Measurements from ENCODE around the gene ADAM10. TPM values are rescaled to one million over a fixed set of nuclear protein-coding genes. Genes with fewer than 3 reads are reported as not detected.

The ADAM10 gene
- total and polyA plus RNA-seq, 2 donors (not counting 1 experiment from before 2014, with no cell fraction given) = 18.8 to 138 TPM

DNA sequence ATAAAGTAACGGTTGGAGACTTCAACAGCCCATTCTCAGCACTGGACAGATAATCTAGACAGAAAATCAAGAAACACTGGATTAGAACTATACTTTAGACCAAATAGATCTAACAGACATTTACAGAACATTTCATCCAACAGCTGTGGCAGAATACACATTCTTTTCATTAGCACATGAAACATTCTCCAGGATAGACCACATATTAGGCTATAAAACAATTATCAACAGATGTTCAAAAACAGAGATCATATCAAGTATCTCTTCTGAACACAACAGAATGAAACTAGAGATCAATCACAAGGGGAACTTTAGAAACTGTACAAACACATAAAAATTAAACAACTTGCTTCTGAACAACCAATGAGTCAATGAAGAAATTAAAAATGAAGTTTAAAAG is 133.3 kb downstream of the ADAM10 start:
- ChIA-PET CTCF (no interaction called here), POLR2A (no interaction called here)
- whole genome bisulfite sequencing (ENCODE audit: insufficient coverage) = 100% methylated on average over 1 of the region's 1 CpG
- peaks cover 6 to 26% (median 13%) of the 10 kb centered on the region in 3 donors for H3K9me3 ChIP-seq (ENCODE audit: control extremely low read depth in 1 of 3, control insufficient read depth in 2 of 3, insufficient read depth in 1 of 3, low read length in 2 of 3)
- no peak overlapping the region for H3K27ac ChIP-seq (ENCODE audit: low read length in 2 of 2)
- ATAC-seq (ENCODE audit: low read depth) = no peak
- no peak overlapping the region for H2AFZ ChIP-seq (ENCODE audit: insufficient read depth, low read depth, low read length, poor library complexity, severe bottlenecking)
- H3K79me2 ChIP-seq (ENCODE audit: control insufficient read depth, insufficient read depth, low read length) = peaks cover 39% of the 10 kb centered on the region
- intact Hi-C loops (cut with micrococcal nuclease) = no loop called here
- Mint-ChIP-seq H3K4me3 (no peak overlapping the region), H3K9me3 (ENCODE audit: insufficient read depth) (peaks cover 16% of the 10 kb centered on the region), H3K27ac (no peak overlapping the region), H3K4me1 (peaks cover 2% of the 10 kb centered on the region), H3K27me3 (no peaks in the 10 kb centered on the region)
- no peaks in the 10 kb centered on the region for H3K27me3 ChIP-seq (replicated peaks in 1 of 4; ENCODE audit: control extremely low read depth in 1 of 4, control insufficient read depth in 3 of 4, insufficient read depth in 4 of 4, low read length in 3 of 4)
- TF ChIP-seq, protein P1, sequence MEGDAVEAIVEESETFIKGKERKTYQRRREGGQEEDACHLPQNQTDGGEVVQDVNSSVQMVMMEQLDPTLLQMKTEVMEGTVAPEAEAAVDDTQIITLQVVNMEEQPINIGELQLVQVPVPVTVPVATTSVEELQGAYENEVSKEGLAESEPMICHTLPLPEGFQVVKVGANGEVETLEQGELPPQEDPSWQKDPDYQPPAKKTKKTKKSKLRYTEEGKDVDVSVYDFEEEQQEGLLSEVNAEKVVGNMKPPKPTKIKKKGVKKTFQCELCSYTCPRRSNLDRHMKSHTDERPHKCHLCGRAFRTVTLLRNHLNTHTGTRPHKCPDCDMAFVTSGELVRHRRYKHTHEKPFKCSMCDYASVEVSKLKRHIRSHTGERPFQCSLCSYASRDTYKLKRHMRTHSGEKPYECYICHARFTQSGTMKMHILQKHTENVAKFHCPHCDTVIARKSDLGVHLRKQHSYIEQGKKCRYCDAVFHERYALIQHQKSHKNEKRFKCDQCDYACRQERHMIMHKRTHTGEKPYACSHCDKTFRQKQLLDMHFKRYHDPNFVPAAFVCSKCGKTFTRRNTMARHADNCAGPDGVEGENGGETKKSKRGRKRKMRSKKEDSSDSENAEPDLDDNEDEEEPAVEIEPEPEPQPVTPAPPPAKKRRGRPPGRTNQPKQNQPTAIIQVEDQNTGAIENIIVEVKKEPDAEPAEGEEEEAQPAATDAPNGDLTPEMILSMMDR (IDR thresholded peaks at IDR 0.05) = no peak
- TF ChIP-seq EZH2 (IDR thresholded peaks at IDR 0.05; ENCODE audit: borderline replicate concordance, insufficient read depth, low read depth, low read length, poor library complexity, severe bottlenecking) = no peak
- H3K4me3 ChIP-seq (ENCODE audit: control extremely low read depth in 1 of 5, extremely low read depth in 1 of 5, insufficient read depth in 1 of 5, low read depth in 2 of 5, low read length in 4 of 5) = no peak overlapping the region
- no peak overlapping the region for H3K9ac ChIP-seq (ENCODE audit: low read length)
- H3K36me3 ChIP-seq (replicated peaks in 1 of 2; ENCODE audit: control extremely low read depth in 1 of 2, control insufficient read depth in 1 of 2, extremely low read depth in 1 of 2, insufficient read depth in 2 of 2, low read length in 1 of 2) = peaks cover 23 to 38% of the 10 kb centered on the region in 2 experiments
- peaks cover 4% of the 10 kb centered on the region for H4K20me1 ChIP-seq (ENCODE audit: control insufficient read depth, insufficient read depth, low read length, poor library complexity, severe bottlenecking)
- no peak overlapping the region for H3K4me2 ChIP-seq (replicated peaks; ENCODE audit: low read depth, low read length, poor library complexity, severe bottlenecking)
- DNase-seq = no peak
- H3K4me1 ChIP-seq (ENCODE audit: control insufficient read depth in 2 of 2, insufficient read depth in 2 of 2, low read length in 2 of 2) = no peaks in the 10 kb centered on the region

GRCh38 chr15:58611731-58612676 is 137.5 kb downstream of the ADAM10 start:
- Mint-ChIP-seq H3K27me3 (no peaks in the 10 kb centered on the region), H3K27ac (no peak overlapping the region), H3K9me3 (ENCODE audit: insufficient read depth) (peaks cover 7% of the 10 kb centered on the region), H3K4me3 (no peak overlapping the region), H3K4me1 (peaks cover 6% of the 10 kb centered on the region)
- Histone ChIP-seq H3K27me3 (replicated peaks in 1 of 4; ENCODE audit: control extremely low read depth in 1 of 4, control insufficient read depth in 3 of 4, insufficient read depth in 4 of 4, low read length in 3 of 4) (no peaks in the 10 kb centered on the region), H3K9me3 (ENCODE audit: control extremely low read depth in 1 of 3, control insufficient read depth in 2 of 3, insufficient read depth in 1 of 3, low read length in 2 of 3) (peaks cover 6 to 18% (median 10%) of the 10 kb centered on the region in 3 donors), H3K4me2 (replicated peaks; ENCODE audit: low read depth, low read length, poor library complexity, severe bottlenecking) (no peak overlapping the region), H3K9ac (ENCODE audit: low read length) (no peak overlapping the region), H3K4me1 (ENCODE audit: control insufficient read depth in 2 of 2, insufficient read depth in 2 of 2, low read length in 2 of 2) (no peaks in the 10 kb centered on the region), H3K79me2 (ENCODE audit: control insufficient read depth, insufficient read depth, low read length) (peaks cover 33% of the 10 kb centered on the region), H3K27ac (ENCODE audit: low read length in 2 of 2) (no peak overlapping the region), H3K4me3 (ENCODE audit: control extremely low read depth in 1 of 5, extremely low read depth in 1 of 5, insufficient read depth in 1 of 5, low read depth in 2 of 5, low read length in 4 of 5) (no peak overlapping the region), H2AFZ (ENCODE audit: insufficient read depth, low read depth, low read length, poor library complexity, severe bottlenecking) (no peak overlapping the region), H3K36me3 (replicated peaks in 1 of 2; ENCODE audit: control extremely low read depth in 1 of 2, control insufficient read depth in 1 of 2, extremely low read depth in 1 of 2, insufficient read depth in 2 of 2, low read length in 1 of 2) (peaks cover 16 to 52% of the 10 kb centered on the region in 2 experiments), H4K20me1 (ENCODE audit: control insufficient read depth, insufficient read depth, low read length, poor library complexity, severe bottlenecking) (peaks cover 4% of the 10 kb centered on the region)
- TF ChIP-seq, protein P1 (IDR thresholded peaks at IDR 0.05) = no peak
- TF ChIP-seq EZH2 (IDR thresholded peaks at IDR 0.05; ENCODE audit: borderline replicate concordance, insufficient read depth, low read depth, low read length, poor library complexity, severe bottlenecking) = no peak
- intact Hi-C loops (cut with micrococcal nuclease) = no loop called here
- POLR2A ChIA-PET = no interaction called here
- CTCF ChIA-PET = no interaction called here
- DNase-seq (no peak), ATAC-seq (ENCODE audit: low read depth) (no peak)
- WGBS (ENCODE audit: insufficient coverage) = 96% methylated on average over 4 of the region's 6 CpGs
